HG03442 (cell line): ENCODE data around the gene RALA.
"Not testable (repeated sequence)": the region's sequence is repeated elsewhere in the genome, so short reads cannot be mapped to it uniquely, and the experiment has no call there.

Experiments used
- ATAC-seq: cut with Tn5 transposase; IDR thresholded peaks from one replicate; pipeline ENCODE4 v1.9.1; 2021; ENCODE audit warnings: mild to moderate bottlenecking, moderate library complexity; ENCODE audit not compliant: unreplicated experiment

Gene RALA

DNA sequence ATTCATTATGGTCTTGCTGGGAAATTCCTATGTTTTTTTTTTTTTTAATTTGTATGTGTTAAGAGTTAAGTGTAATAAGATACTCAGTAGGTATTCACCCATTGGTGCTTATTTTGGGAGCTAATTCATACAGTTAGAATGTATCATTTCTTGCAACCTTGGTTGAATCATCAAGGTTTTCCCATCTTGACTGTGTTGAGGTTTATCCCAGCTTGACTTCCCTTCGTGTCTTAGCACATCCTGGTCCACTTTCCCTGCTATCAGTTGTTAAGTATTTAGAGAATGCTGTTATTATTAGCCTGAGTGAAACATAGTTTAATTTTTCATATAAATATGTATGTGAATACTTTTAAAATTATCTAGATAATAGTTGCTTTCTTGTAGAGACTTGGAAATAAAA, 20.8 kb downstream of the RALA start:
- ATAC-seq = no peak

DNA sequence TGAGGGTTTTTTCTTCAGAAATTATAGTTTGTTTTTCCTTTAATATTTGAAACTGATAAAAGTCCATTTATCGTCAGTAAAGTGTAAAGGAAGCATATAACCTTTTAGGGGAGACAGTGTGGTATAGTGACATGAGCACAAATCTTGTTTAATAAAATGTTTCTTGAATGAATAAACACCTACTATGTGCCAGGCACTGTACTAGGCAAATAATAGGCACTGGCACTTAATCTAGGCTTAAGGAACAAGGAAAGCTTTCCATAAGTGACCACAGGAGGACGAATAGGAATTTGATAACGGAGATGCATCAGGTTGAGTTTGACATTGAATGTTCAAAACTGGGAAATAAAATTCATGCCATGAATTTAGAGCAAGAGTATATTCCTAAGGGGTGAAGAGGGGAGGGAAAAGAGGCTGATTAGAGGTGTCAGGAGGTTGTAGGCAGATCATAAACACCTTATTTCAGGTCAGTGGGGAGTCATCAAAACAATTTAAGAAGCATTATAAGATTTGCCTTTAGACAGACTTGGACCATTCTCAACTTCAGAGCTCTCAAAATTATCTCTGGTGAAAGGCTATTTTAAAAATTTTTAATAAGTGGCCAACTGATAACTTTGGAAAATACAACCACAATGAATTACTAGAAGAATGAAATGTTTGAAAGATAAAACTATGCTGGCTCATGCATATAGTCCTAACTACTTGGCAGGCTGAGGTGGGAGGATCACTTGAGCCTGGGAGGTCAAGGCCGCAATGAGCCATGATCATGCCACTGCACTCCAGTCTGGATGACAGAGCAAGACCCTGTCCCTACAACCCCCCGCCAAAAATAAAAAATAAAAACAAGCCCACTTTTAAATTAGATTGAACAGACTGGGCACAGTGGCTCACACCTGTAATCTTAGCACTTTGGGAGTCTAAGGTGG, 22.4 kb downstream of the RALA start:
- no peak for ATAC-seq

DNA sequence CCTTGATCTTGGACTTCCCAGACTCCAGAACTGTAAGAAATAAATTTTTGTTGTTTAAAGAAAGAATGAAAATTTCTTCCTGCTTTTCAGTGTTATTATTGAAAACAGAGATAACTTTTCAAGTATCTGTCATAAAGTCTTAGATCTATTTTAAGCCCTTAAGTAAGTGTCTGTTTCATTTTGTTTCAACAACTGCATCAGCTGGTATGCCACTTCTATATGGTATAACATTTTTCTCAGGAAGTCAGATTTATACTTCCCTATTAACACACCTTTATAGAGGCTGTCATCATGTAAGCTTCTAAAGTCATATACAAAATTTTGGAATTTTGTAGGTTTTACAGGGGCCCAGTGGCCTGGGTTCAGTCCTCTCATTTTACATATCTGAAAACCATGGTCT, 24.4 kb downstream of the RALA start:
- ATAC-seq = no peak

DNA sequence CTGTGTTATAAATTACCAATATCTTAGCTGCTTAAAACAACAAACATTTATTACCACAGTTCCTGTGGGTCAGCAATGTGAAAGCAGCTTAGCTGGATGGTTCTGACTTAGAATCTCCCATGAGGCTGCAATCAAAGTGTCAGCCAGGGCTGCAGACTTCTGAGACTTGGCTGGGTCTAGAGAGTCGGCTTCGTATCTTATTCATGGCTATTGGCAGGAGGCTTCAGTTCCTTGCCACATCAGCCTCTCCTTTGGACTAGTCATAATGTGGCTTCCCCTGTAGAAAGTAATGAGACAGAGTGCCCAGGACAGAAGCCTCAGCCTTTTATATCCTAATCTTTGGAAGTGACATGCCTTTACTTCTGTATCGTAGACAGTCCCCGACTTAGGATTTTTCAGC, 27.3 kb downstream of the RALA start:
- no peak for ATAC-seq

DNA sequence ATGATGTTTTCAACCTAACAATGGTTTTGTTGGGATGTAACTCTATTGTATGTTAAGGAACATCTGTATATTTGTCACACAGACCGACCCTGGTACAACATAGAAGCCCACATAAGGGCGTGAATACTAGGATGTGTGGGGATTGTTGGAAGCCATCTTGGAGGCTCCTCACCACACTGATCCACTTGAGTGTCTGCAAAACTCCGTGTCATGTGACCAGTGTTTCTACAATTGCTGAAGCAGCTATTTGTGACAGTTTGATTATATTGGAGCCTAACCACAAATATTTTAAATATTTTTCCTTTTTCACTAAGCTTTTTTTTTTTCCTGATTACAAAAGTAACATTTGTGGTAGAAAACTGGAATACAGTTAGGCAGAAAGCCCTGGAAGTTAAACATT, 27.9 kb downstream of the RALA start:
- no peak for ATAC-seq

DNA sequence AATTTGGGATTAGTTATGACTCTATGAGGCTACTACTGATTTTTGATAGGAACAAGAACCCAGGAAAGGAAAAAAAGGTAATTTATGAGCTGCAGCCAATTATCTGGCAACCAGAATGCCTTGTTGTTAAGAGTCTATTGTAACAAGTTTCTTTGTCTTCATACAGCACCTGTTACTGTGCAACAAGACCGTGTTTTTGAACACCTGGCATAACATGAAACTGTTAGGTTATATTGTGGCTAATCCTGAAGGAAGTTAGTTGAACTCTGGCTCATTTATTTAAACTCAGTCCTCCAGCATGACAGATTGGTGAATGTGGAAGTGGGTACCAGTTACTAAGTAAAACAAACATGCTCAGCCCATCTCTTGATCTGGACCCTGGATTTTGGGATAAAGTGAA, 33.0 kb downstream of the RALA start:
- ATAC-seq = no peak

DNA sequence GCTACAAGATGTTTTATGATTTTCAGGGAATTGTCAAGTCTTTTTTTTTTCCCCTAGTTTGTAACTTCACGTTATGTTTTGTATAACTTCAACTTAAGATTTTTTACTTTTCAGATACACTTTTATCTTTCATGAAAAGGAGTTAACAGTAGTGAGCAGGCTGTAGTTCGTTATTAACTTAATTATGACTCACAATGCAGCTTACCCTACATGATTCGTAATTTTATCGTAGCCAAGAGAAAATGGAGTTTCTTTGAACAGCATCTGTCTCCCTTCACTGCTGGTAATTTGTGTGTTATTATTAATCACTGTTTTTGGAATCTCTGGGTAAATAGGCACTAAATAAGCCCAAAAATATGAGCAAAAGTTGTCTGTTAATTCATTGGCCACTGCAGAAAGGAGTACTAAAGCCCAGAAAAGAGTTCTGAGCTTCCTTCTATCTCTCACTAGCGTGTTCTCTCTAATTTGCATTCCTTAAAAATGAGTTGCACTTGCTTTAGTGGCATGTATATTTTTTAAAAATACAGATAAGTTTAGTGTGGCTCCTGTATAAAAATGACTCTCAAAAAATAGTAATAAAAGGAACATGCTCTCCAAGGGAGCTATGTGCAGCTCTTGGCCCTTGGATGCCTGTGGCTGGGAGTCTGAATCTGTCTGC, 36.1 kb downstream of the RALA start:
- no peak for ATAC-seq

DNA sequence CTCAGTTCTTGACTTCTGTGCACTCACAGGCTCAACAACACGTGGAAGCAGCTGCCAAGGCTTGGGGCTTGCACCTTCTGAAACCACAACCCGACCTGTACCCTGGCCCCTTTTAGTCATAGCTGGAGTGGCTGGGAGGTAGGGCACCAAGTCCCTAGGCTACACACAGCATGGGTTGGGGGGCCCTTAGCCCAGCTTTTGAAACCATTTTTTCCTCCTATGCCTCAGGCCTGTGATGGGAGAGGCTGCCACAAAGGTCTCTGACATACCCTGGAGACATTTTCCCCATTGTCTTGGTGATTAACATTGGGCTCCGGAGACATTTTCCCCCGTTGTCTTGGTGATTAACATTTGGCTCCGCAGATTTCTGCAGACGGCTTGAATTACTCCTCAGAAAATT, 38.6 kb downstream of the RALA start:
- no peak for ATAC-seq

DNA sequence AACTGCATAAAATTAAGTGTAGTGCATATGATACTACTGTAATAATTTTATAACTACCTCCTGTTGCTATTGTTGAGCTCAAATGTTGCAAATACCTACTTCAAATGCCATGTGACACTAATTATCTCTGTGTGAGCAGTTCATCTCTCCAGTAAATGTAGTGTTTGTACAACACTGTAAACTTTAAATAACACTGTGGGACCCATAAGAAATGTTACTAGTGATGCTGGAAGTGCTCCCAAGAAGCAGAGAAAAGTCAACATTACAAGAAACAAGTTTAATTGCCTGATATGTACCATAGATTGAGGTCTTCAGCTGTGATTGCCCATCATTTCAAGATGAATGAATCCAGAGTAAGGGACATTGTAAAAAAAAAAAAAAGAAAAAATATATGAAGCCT, 39.9 kb downstream of the RALA start:
- ATAC-seq = no peak

DNA sequence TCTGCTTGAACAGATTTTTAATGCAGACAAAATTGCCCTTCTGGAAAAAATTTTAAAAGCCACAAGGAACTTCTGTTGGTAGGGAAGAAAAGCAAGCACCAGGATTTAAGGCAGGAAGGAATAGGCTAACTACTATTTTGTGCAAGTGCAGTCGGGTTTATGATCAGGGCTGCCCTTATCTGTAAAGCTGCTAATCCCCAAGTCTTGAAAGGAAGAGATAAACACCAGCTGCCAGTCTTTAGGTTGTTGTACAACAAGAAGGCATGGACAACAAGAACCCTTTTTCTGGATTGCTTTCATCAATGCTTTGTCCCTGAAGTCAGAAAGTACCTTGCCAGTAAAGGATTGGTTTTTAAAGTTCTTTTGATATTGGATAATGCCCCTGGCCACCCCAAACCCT, 40.7 kb downstream of the RALA start:
- ATAC-seq = no peak

DNA sequence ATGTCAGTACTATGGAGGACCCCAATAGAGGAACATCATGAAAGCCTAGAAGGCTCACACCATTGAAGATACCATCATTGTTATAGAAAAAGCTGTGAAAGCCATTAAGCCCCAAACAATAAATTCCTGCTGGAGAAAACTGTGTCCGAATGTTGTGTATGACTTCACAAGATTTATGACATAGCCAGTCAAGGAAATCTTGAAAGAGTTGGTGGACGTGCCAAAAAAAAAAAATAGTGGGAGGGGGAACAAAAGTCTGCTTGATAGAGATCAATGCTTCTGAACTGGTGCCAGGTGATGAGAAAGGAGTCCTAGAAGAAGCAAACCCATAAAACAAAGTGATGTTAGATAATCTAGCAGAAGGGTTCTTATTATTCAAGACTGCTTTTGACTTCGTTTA, 41.2 kb downstream of the RALA start:
- no peak for ATAC-seq

DNA sequence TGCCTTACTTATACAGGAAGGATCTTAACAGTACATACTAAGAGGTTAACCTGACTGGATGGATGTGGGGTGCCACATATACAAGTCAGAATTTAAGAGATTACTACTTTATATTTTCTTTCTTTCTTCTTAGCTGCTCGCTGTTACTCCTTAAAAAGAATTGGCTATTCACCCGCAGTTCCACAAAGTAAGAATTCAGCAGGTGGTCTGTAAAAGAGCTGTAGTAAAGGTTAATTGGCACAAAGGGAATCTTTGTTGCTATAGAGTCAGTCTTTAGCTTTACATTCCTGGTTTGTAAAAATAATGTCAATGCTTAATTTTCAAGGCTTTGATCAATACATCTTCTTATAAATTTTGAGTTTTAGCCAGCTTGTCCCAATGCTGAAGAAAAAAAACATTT, 43.2 kb downstream of the RALA start:
- ATAC-seq = no peak

DNA sequence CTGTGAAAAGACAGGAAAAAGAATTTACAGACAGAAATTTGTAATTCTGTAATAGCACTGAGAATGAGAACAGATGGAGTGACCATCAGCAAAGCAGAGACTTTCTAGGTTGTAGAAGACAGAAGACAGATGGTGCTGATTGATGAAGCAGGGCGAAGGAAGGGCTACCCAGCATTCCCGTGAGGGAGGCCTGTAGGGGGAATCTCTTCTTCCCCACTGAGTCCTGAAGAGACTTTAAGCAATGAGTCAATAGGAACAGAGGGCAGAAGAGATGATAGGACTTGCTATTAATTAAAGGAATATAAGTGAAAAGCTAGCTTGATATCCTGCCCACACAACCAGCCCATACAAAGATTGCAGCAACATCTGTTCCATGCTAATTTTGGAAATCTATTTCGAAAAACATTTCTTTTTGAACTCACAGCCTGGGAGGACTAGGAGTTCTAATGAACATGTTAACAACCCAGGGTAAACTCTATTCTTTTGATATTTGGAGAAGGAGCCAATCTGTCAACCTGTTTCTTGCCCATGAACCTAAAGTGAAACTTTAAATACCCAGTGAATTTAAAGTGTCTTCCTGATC, 44.1 kb downstream of the RALA start:
- no peak for ATAC-seq

DNA sequence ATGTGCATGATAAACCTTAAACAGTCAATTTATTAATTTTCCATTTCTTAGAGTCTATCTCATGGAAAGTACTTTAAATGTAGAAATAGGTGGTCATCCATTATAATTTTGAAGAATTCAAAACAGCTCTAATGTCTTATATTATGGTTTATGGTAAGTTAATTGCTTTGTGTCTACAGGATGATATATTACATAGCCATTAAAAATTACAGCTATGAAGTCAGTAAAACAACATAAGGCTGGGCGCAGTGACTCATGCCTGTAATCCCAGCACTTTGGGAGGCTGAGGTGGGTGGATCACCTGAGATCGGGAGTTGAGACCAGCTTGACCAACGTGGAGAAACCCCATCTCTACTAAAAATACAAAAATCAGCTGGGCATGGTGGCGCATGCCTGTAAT, 44.9 kb downstream of the RALA start:
- not testable (repeated sequence) for ATAC-seq

DNA sequence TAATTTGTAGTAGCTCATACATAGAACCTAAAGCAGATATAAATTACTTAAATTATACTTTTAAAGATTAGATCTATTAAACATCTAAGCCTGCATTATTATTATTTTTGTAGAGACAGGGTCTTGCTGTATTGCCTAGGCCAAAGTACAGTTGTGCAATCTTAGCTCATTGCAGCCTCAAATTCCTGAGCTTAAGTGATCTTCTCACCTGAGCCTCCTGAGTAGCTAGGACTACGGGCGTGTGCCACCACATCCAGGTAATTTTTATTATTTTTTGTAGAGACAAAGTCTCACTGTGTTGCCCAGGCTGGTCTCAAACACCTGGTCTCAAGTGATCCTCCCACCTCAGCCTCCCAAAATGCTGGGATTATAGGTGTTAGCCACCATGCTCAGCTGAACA, 46.7 kb downstream of the RALA start:
- ATAC-seq = no peak

DNA sequence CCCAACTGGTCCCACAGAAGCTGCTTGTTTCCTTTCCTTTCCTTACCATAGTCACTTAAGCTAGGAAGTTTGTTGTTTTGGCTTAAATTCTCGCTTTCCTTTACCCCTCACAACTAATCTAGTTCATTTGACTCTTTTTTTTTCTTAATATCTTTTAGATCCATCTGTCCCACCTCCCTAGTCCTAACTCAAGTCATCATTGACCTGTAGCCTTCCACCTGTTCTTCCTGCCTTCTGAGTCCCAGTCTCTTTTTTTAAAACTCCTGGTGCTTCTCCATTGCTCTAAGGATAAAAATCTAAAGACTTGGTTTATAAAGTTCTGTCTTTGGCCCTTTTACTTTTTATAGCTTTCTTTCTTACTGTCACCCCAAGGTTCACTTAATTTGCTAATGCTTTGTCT, 47.6 kb downstream of the RALA start:
- ATAC-seq = no peak

DNA sequence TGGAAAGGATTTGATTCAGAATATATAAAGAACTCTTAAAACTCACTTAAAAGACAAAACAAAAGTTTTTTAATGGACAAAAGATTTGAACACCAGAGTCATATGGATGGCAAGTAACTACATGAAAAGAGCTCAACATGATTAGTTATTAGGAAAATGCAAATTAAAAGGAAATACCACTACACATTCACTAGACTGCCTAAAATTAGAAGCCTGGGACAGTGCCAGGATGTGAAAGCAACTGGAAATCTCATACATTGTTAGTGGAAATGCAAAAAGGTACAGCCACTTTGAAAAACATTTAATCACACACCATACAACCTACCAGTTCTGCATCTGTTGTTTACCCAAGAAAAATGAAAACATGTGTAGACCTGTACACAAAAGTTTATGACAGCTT, 48.8 kb downstream of the RALA start:
- ATAC-seq = no peak

DNA sequence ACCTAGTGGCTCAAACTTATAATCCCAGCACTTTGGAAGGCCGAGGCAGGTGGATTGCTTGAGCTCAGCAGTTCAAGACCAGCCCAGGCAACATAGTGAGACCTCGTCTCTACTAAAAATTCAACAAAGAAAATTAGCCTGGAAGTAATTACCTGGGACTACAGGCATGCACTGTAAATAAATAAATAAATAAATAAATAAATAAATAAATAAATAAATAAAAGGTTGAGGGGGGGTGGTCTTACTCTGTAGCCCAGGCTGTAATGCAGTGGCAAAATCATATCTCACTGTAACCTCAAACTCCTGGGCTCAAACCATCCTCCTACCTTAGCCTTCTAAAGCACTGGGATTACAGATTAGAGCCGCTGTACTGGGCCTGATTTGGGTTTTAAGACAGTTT, 50.5 kb downstream of the RALA start:
- no peak for ATAC-seq

DNA sequence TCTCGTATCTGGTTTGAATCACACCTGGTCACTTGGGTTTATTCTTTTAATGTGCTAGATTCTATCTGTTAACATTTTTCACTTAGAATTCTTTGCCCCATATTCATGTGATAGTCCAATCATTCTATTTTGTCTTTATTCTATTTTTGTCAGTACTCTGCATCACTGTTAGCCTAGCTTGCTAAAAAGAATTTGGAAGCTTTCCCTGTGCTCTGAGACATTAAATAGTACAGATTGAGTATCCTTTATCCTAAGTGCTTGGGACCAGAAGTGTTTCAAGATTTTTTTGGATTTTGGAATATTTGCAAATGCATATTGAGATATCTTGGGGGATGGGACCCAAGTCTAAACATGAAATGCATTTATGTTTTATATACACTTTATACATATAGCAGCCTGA, 51.0 kb downstream of the RALA start:
- no peak for ATAC-seq

DNA sequence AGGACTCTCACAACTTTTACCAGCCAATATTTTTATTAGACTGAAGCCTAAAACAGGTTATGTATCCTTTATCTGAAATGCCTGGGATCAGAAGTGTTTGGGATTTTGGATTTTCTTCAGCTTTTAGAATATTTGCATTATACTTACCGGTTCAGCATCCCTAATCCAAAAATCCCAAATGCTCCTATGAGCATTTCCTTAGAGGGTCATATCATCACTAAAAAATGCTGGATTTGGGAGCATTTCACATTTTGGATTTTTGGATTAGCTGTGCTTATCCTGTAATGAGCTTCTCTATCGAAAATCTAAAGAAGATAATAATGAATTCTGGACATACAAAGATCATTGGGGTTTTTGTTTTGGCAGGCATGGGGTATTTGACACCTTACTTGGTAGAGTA, 53.0 kb downstream of the RALA start:
- ATAC-seq = no peak

DNA sequence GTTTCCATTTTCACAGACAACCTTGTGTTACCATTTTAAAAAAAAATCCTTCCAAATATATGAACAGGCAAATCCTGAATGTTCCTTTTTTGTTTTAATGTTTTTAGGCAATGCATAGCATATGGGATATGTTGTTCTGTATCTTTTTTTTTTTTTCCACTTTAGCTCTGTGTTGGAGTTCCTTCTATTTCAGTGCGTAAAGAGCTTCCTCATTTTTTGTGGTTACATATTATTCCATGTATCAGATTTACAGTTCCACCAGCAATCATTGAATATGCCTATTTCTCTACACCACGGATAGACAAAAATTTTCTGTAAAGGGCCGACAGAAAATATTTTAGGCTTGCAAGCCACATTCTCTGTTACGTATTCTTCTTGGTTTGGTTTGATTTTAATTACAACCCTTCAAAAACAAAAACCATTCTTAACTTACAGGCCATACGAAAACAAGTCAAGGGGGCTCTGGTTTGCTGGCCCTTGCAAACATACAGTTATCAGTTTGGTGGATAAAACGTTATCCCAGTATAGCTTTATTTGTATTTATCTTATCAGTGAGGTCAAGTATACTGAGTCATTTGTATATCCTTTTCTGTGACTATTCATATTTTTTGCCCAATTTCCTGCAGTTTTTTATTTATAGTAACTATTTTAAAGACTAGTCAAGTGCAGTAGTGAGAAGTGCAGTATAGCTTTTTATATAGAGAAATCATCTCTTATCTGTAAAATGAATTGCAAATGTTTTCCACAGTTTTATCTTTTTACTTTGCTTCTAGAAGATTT, 55.7 kb downstream of the RALA start:
- ATAC-seq = no peak
